Measurements from ENCODE around the gene HHIP. TPM values are rescaled to one million over a fixed set of nuclear protein-coding genes. Genes with fewer than 3 reads are reported as not detected.
"Not testable (repeated sequence)": the region's sequence is repeated elsewhere in the genome, so short reads cannot be mapped to it uniquely, and the experiment has no call there.

Gene HHIP
- total RNA-seq, 1 experiment from 2014 or later: 161 TPM

DNA sequence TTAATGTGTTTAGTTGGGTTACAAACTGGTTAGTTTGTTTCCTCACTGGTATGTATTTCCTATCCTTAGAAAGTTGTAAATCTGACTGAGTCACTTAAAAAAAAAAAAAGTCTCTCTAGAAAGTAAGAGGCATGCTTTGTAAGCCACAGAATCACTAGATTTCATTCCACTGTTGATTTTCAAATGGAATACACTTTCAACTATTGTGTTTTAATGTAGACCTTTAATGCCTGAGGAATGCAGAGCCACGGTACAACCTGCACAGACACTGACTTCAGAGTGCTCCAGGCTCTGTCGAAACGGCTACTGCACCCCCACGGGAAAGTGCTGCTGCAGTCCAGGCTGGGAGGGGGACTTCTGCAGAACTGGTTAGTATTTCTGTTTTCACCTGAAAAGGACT lies 88.6 kb downstream of the HHIP start:
- Histone ChIP-seq H3K9me3 (replicated peaks) (no peaks in the 10 kb centered on the region), H3K27ac (no peak overlapping the region), H3K4me1 (peaks cover 6% of the 10 kb centered on the region; the same call in 1 of the 2 replicates), H3K36me3 (peaks cover 63% of the 10 kb centered on the region), H3K27me3 (no peaks in the 10 kb centered on the region), H3K4me3 (no peak overlapping the region)
- no peak for DNase-seq

DNA sequence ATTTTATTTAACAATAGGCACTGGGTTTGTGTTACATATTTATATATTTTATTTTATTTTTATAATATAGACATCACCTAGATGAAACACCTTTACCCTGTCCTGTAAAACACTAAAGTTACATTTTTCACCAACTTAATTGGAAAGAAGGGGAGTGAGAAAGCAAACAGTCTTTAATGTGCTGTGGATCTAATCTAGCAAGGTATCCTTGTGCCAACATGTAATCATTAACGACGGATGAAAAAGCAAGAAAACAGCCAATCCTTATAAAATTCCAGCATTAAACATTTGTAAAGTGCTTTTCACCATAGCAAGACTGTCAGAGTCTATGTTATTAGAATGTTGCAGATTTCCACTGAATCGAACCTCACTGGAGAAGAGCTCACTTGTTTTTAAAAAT lies 92.7 kb downstream of the HHIP start:
- H3K4me3 ChIP-seq: no peak overlapping the region
- peaks cover 74% of the 10 kb centered on the region for H3K36me3 ChIP-seq
- H3K27me3 ChIP-seq: no peaks in the 10 kb centered on the region
- no peak overlapping the region for H3K27ac ChIP-seq
- no peak for DNase-seq
- H3K9me3 ChIP-seq (replicated peaks): no peaks in the 10 kb centered on the region
- peaks cover 15% of the 10 kb centered on the region; the same call in 1 of the 2 replicates for H3K4me1 ChIP-seq

DNA sequence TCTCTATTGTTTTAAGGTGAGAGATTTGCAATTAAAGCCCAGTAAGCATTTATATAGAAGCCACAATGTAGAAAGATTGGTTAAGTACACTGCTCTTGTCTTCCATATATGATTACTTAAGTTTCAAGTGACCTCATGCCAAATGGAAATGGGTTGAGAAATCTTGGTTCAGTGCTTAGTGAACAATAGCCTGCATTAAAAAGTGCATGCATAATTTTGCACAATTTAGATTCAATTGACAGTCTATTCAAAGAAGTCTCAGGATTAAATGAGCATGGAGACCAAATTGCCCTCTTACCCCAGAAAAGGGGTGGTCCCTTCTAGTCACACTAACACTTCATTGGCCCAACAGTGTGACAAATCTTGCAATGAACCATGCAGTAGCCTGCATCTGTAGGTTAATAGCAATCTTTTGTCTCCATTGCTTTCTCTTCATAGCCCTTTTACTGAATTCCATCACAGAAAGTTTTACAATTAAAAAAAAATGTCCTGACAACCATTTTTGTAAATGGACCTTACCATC lies 93.6 kb downstream of the HHIP start:
- Histone ChIP-seq H3K27ac (peak overlapping the region; percentile 31), H3K36me3 (peaks cover 81% of the 10 kb centered on the region), H3K4me1 (peaks cover 15% of the 10 kb centered on the region; the same call in 1 of the 2 replicates), H3K9me3 (replicated peaks) (no peaks in the 10 kb centered on the region), H3K4me3 (no peak overlapping the region), H3K27me3 (no peaks in the 10 kb centered on the region)
- peak in 1 of 2 experiments; percentile 39 for DNase-seq

GRCh38 chr4:144740316-144740715 lies 94.4 kb downstream of the HHIP start:
- Histone ChIP-seq H3K9me3 (replicated peaks) (no peaks in the 10 kb centered on the region), H3K27ac (peak overlapping the region; percentile 31), H3K4me1 (peaks cover 15% of the 10 kb centered on the region; the same call in 1 of the 2 replicates), H3K36me3 (peaks cover 82% of the 10 kb centered on the region), H3K27me3 (no peaks in the 10 kb centered on the region), H3K4me3 (no peak overlapping the region)
- DNase-seq: peak in 1 of 2 experiments; percentile 23

GRCh38 chr4:144748814-144749555 lies 103.0 kb downstream of the HHIP start:
- DNase-seq: no peak
- Histone ChIP-seq H3K36me3 (peaks cover 30% of the 10 kb centered on the region), H3K4me3 (no peak overlapping the region), H3K4me1 (peaks cover under 1% of the 10 kb centered on the region; the same call in 1 of the 2 replicates), H3K27me3 (no peaks in the 10 kb centered on the region), H3K27ac (no peak overlapping the region), H3K9me3 (replicated peaks) (no peaks in the 10 kb centered on the region)

DNA sequence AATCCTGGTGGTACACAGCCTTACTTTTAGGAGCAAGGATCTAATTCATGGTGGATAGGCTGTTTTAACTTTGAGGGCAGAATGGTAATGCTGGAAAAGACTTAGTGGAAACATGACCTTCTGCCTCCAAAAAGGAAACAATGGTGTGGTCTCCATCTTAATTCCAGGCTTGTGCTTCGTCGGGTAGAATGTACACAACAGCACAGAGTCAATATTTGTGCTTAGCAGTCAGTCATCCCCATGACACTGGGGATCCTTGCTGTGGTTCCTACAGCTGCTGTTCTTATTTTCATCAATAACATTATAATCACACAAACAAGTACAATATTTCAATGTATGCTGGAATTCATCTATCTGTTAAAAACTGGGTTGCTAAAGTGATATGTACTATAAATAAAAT lies 104.4 kb downstream of the HHIP start:
- peaks cover 17% of the 10 kb centered on the region for H3K36me3 ChIP-seq
- H3K27ac ChIP-seq: no peak overlapping the region
- H3K4me1 ChIP-seq: peaks cover 8% of the 10 kb centered on the region
- no peaks in the 10 kb centered on the region for H3K9me3 ChIP-seq (replicated peaks)
- no peak for DNase-seq
- no peaks in the 10 kb centered on the region for H3K27me3 ChIP-seq
- H3K4me3 ChIP-seq: no peak overlapping the region

- Histone ChIP-seq H3K27ac (no peak overlapping the region), H3K4me3 (no peak overlapping the region), H3K27me3 (no peaks in the 10 kb centered on the region), H3K36me3 (no peaks in the 10 kb centered on the region; the same call in 1 of the 2 replicates), H3K4me1 (peaks cover 8% of the 10 kb centered on the region), H3K9me3 (replicated peaks) (no peaks in the 10 kb centered on the region)
- DNase-seq: peak; percentile 8 to 48
These were observed 108.8 kb downstream of the HHIP start for GRCh38 chr4:144754562-144755410.

DNA sequence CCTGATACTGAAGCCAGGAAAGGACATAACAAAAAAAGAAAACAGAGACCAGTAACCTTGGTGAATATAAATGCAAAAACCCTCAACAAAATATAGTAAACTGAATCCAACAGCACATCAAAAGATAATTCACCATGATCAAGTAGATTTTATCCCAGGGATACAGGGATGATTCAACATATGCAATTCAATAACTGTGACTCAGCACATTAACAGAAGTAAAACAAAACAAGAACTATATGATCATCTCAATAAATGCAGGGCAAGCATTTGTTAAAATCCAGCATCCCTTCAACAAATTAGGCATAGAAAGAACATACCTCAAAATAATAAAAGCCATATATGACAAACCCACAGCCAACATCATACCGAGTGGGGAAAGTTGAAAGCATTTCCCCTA lies 112.0 kb downstream of the HHIP start:
- Histone ChIP-seq H3K27me3 (no peaks in the 10 kb centered on the region), H3K4me1 (peaks cover 8% of the 10 kb centered on the region), H3K9me3 (replicated peaks) (no peaks in the 10 kb centered on the region), H3K36me3 (no peaks in the 10 kb centered on the region), H3K27ac (no peak overlapping the region), H3K4me3 (no peak overlapping the region)
- DNase-seq: no peak

GRCh38 chr4:144768809-144769208 lies 122.9 kb downstream of the HHIP start:
- not testable (repeated sequence) for H3K4me3 ChIP-seq; H3K4me1 ChIP-seq; H3K9me3 ChIP-seq (replicated peaks); H3K36me3 ChIP-seq; H3K27me3 ChIP-seq; DNase-seq; H3K27ac ChIP-seq

DNA sequence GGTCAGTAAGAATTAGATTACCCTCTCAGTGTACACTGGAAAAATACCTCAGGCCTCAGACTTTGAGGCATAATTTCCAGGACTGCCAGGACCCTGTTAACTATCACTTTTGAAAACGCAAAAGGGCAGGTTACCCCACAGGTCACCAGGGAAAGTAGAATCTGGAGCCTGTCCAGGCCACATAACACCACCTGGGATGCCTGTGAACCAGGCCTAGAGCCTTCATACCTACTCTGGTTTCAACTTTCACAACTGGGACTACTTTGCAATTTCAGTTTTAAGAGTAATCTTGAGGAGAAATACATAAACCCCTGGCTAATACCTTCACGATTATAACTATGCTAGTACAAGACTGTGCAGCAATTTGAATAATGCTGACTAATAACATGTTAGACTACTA lies 132.4 kb downstream of the HHIP start:
- Histone ChIP-seq H3K4me1 (no peaks in the 10 kb centered on the region; the same call in 1 of the 2 replicates), H3K27ac (no peak overlapping the region), H3K4me3 (no peak overlapping the region), H3K9me3 (replicated peaks) (no peaks in the 10 kb centered on the region), H3K36me3 (no peaks in the 10 kb centered on the region), H3K27me3 (no peaks in the 10 kb centered on the region)
- no peak for DNase-seq

DNA sequence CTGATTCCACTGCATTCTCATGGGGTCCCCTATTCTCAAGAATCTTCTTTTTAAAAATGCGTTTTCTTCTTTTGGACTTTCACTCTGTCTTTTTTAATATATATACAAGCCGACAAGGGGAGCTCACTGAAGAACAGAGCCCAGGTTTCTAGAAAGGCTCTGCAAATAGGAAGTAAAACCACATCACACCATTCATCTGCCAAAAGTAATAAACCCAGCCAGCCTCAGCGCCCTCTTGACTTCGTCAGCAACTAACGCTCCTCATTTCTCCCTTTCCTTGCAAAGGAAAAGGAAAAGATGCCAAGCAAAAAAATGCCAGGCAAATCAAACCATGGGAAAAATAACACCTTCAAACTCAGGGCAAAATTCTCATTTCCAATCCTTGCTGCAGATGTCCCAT lies 136.4 kb downstream of the HHIP start:
- Histone ChIP-seq H3K27ac (no peak overlapping the region), H3K9me3 (replicated peaks) (no peaks in the 10 kb centered on the region), H3K4me1 (no peaks in the 10 kb centered on the region; the same call in 1 of the 2 replicates), H3K36me3 (no peaks in the 10 kb centered on the region), H3K4me3 (no peak overlapping the region), H3K27me3 (no peaks in the 10 kb centered on the region)
- DNase-seq: no peak

GRCh38 chr4:144785961-144786360 lies 140.0 kb downstream of the HHIP start:
- H3K4me3 ChIP-seq: no peak overlapping the region
- no peaks in the 10 kb centered on the region for H3K9me3 ChIP-seq (replicated peaks)
- H3K27me3 ChIP-seq: no peaks in the 10 kb centered on the region
- H3K4me1 ChIP-seq: peaks cover 6% of the 10 kb centered on the region; the same call in 1 of the 2 replicates
- H3K27ac ChIP-seq: no peak overlapping the region
- H3K36me3 ChIP-seq: no peaks in the 10 kb centered on the region
- DNase-seq: no peak

- Histone ChIP-seq H3K27ac (no peak overlapping the region), H3K27me3 (no peaks in the 10 kb centered on the region), H3K9me3 (replicated peaks) (no peaks in the 10 kb centered on the region), H3K36me3 (no peaks in the 10 kb centered on the region), H3K4me3 (no peak overlapping the region), H3K4me1 (peaks cover 6% of the 10 kb centered on the region; the same call in 1 of the 2 replicates)
- peak in 1 of 2 experiments; percentile 61 for DNase-seq
These were observed 141.7 kb downstream of the HHIP start for GRCh38 chr4:144787365-144788258.

DNA sequence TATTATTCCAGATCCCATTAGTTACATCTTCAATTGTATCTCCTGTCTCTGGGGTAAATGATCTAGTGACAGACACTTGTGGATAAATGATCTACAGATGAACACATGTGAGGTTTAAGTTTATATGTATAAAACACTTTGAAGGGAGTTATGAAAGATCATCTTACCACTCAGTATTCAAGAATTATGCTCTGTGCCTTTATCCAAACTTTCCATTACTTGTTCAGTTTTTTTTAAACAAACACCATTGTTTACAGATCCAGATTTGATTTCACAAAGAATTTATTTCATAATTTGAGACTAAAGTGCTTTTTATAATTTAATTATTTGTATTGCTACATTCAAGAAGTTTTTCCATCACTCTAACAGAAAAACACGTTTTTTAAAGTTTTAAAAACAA lies 142.5 kb downstream of the HHIP start:
- Histone ChIP-seq H3K36me3 (no peaks in the 10 kb centered on the region), H3K9me3 (replicated peaks) (no peaks in the 10 kb centered on the region), H3K27me3 (no peaks in the 10 kb centered on the region), H3K27ac (no peak overlapping the region), H3K4me1 (peaks cover 6% of the 10 kb centered on the region; the same call in 1 of the 2 replicates), H3K4me3 (no peak overlapping the region)
- no peak for DNase-seq
